HL-60/S4 treated with phorbol 12-myristate 13-acetate at 8.2 ng/mL for 4 days and 3 days (cell line): ENCODE results near the gene RHO.

ENCODE experiments used
- in situ Hi-C: fragments of 300-500 bp; cut with MboI; formaldehyde crosslinking; loops from 2 replicates; pipeline ENCODE4 v1.15.0; 2022; ENCODE audit warnings: low sequenced_read_pairs

Gene RHO

GRCh38 chr3:129558081-129558771, 29.8 kb downstream of the RHO start:
- in situ Hi-C loops: no loop called here

- in situ Hi-C loops: no loop called here
These were observed 30.5 kb downstream of the RHO start for GRCh38 chr3:129558772-129559564.

GRCh38 chr3:129559565-129560079, 31.2 kb downstream of the RHO start:
- in situ Hi-C loops: no loop called here

GRCh38 chr3:129560269-129560787, 31.9 kb downstream of the RHO start:
- in situ Hi-C loops: no loop called here

- in situ Hi-C loops: no loop called here
These were observed 32.6 kb downstream of the RHO start for GRCh38 chr3:129560911-129561594.

- in situ Hi-C loops: no loop called here
These were observed 33.3 kb downstream of the RHO start for GRCh38 chr3:129561619-129562248.

GRCh38 chr3:129562803-129563202, 34.4 kb downstream of the RHO start:
- in situ Hi-C loops: no loop called here

GRCh38 chr3:129563332-129563731, 34.9 kb downstream of the RHO start:
- in situ Hi-C loops: no loop called here

GRCh38 chr3:129563850-129564535, 35.6 kb downstream of the RHO start:
- in situ Hi-C loops: no loop called here

GRCh38 chr3:129564981-129565644, 36.7 kb downstream of the RHO start:
- in situ Hi-C loops: no loop called here

GRCh38 chr3:129565902-129566301, 37.5 kb downstream of the RHO start:
- in situ Hi-C loops: no loop called here

GRCh38 chr3:129567176-129567705, 38.8 kb downstream of the RHO start:
- in situ Hi-C loops: no loop called here

GRCh38 chr3:129567939-129568338, 39.5 kb downstream of the RHO start:
- in situ Hi-C loops: no loop called here

- in situ Hi-C loops: no loop called here
These were observed 41.4 kb downstream of the RHO start for GRCh38 chr3:129569856-129570255.

GRCh38 chr3:129571605-129572547, 43.4 kb downstream of the RHO start:
- in situ Hi-C loops: no loop called here

- in situ Hi-C loops: no loop called here
These were observed 44.2 kb downstream of the RHO start for GRCh38 chr3:129572603-129573002.

GRCh38 chr3:129573493-129573892, 45.1 kb downstream of the RHO start:
- in situ Hi-C loops: no loop called here

GRCh38 chr3:129574206-129574605, 45.8 kb downstream of the RHO start:
- in situ Hi-C loops: no loop called here
